Endothelial cell of umbilical vein (primary cell): ENCODE measurements around the gene PDGFRB.

Source experiments
- EZH2 ChIP-seq: IDR thresholded peaks from 2 replicates; pipeline ENCODE4 v1.6.1; 2012; ENCODE audit warnings: borderline replicate concordance, low read depth, mild to moderate bottlenecking, moderate library complexity, low read length, inconsistent platforms; ENCODE audit not compliant: severe bottlenecking
- POLR2A ChIP-seq: IDR thresholded peaks from 2 replicates; pipeline ENCODE4 v1.6.1; 2012; ENCODE audit warnings: low read depth, mild to moderate bottlenecking, control low read depth, low read length
- POLR2AphosphoS5 ChIP-seq: IDR thresholded peaks from 2 replicates; pipeline ENCODE4 v1.6.1; 2012; ENCODE audit warnings: low read depth, mild to moderate bottlenecking, control low read depth, low read length, moderate library complexity; ENCODE audit not compliant: insufficient read depth
- TF ChIP-seq, protein P1 (sequence below), 2 donors: IDR thresholded peaks; 1 replicate in 1 of 2; 2 replicates in 1 of 2; pipeline ENCODE4 v1.5.1; 2011; ENCODE audit warnings: low read length in 2 of 2, mild to moderate bottlenecking in 2 of 2, moderate library complexity in 2 of 2, control low read depth in 1 of 2, inconsistent platforms in 1 of 2, low read depth in 1 of 2; ENCODE audit not compliant: insufficient read depth in 1 of 2; ENCODE audit errors: extremely low read depth in 1 of 2

- TF ChIP-seq, protein P1, sequence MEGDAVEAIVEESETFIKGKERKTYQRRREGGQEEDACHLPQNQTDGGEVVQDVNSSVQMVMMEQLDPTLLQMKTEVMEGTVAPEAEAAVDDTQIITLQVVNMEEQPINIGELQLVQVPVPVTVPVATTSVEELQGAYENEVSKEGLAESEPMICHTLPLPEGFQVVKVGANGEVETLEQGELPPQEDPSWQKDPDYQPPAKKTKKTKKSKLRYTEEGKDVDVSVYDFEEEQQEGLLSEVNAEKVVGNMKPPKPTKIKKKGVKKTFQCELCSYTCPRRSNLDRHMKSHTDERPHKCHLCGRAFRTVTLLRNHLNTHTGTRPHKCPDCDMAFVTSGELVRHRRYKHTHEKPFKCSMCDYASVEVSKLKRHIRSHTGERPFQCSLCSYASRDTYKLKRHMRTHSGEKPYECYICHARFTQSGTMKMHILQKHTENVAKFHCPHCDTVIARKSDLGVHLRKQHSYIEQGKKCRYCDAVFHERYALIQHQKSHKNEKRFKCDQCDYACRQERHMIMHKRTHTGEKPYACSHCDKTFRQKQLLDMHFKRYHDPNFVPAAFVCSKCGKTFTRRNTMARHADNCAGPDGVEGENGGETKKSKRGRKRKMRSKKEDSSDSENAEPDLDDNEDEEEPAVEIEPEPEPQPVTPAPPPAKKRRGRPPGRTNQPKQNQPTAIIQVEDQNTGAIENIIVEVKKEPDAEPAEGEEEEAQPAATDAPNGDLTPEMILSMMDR (IDR thresholded peaks at IDR 0.05; ENCODE audit: extremely low read depth in 1 of 2, insufficient read depth in 1 of 2, low read depth in 1 of 2, low read length in 2 of 2): no peak
- TF ChIP-seq EZH2 (no peak), POLR2A (no peak), POLR2AphosphoS5 (no peak)
Measured at GRCh38 chr5:150136305-150137167, 19.1 kb downstream of the PDGFRB start.
